Measurements from ENCODE around the gene DGKI.

DGKI gene

GRCh38 chr7:137619181-137619580 is 227.6 kb downstream of the DGKI start:
- Histone ChIP-seq H4K20me1 (ENCODE audit: insufficient read depth, low read length) (no peaks in the 10 kb centered on the region), H3K27ac (ENCODE audit: low read depth, low read length, poor library complexity, severe bottlenecking) (no peak overlapping the region), H3K4me2 (ENCODE audit: low read length) (no peak overlapping the region), H3K36me3 (ENCODE audit: insufficient read depth, low read length) (no peaks in the 10 kb centered on the region), H3K9ac (ENCODE audit: low read length) (no peak overlapping the region), H3K79me2 (ENCODE audit: insufficient read depth, low read length) (no peaks in the 10 kb centered on the region), H3F3A (ENCODE audit: insufficient read depth, low read length) (no peaks in the 10 kb centered on the region), H3K4me1 (ENCODE audit: insufficient read depth, low read length, severe bottlenecking) (no peaks in the 10 kb centered on the region), H3K9me3 (ENCODE audit: low read length) (no peaks in the 10 kb centered on the region), H3K4me3 (ENCODE audit: low read depth, low read length, poor library complexity, severe bottlenecking) (no peak overlapping the region), H3K9me2 (ENCODE audit: low read depth, low read length) (no peaks in the 10 kb centered on the region), H3K27me3 (ENCODE audit: insufficient read depth, low read length) (no peaks in the 10 kb centered on the region), H2AFZ (ENCODE audit: low read length) (no peak overlapping the region)
- no peak for TF ChIP-seq EZH2 (IDR thresholded peaks at IDR 0.05; ENCODE audit: borderline replicate concordance, low read length)
- no peak for TF ChIP-seq CTCF (IDR thresholded peaks at IDR 0.05; ENCODE audit: low read length)

DNA sequence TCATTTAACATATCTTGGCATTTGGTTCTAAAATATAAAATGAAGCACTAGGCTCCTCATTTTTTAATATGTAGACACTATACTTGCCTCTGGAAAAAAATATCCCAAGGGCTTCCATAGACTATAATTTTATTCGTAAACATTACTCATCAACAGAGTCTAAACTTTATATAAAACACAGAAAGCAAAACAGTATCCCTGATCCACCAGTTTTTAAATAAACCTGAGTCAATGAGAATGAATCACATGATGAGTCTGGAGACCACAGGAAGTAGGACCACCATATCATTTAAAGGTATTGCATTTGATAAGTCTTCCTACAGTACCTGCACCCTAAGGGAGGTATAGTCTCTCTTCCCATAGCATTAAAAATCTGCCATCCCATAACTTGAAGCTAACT is 228.0 kb downstream of the DGKI start:
- no peaks in the 10 kb centered on the region for H3F3A ChIP-seq (ENCODE audit: insufficient read depth, low read length)
- no peak overlapping the region for H2AFZ ChIP-seq (ENCODE audit: low read length)
- no peaks in the 10 kb centered on the region for H3K4me1 ChIP-seq (ENCODE audit: insufficient read depth, low read length, severe bottlenecking)
- no peaks in the 10 kb centered on the region for H3K79me2 ChIP-seq (ENCODE audit: insufficient read depth, low read length)
- no peaks in the 10 kb centered on the region for H3K27me3 ChIP-seq (ENCODE audit: insufficient read depth, low read length)
- H3K9me2 ChIP-seq (ENCODE audit: low read depth, low read length), result no peaks in the 10 kb centered on the region
- H3K4me3 ChIP-seq (ENCODE audit: low read depth, low read length, poor library complexity, severe bottlenecking), result no peak overlapping the region
- no peak overlapping the region for H3K27ac ChIP-seq (ENCODE audit: low read depth, low read length, poor library complexity, severe bottlenecking)
- H3K9ac ChIP-seq (ENCODE audit: low read length), result no peak overlapping the region
- H3K9me3 ChIP-seq (ENCODE audit: low read length), result no peaks in the 10 kb centered on the region
- no peaks in the 10 kb centered on the region for H3K36me3 ChIP-seq (ENCODE audit: insufficient read depth, low read length)
- no peaks in the 10 kb centered on the region for H4K20me1 ChIP-seq (ENCODE audit: insufficient read depth, low read length)
- H3K4me2 ChIP-seq (ENCODE audit: low read length), result no peak overlapping the region
- no peak for TF ChIP-seq CTCF (IDR thresholded peaks at IDR 0.05; ENCODE audit: low read length)
- TF ChIP-seq EZH2 (IDR thresholded peaks at IDR 0.05; ENCODE audit: borderline replicate concordance, low read length), result no peak

DNA sequence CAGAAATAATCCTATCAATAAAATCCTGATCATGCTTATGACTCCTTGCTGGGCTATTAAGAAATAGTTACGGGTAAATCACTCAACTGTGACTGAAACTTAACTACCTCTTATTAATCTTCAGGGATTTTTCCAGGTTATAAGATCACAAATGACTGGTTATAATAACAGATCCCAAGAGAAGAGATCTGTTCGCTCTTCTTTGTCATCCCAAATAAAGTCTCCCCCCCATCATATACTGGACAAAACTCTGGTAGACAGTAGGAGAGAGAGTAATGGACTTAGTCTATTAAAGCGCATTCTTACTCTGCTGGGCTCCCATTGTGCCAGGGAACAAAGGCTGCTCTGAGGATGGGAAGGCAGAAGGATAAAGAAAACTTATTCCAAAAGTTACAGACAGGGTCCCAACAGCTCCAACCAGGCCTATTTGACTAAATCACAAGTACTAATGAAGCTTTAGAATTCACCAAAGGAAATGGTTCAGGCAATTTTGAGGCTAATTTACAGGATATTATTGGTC is 233.7 kb downstream of the DGKI start:
- Histone ChIP-seq H3K4me1 (ENCODE audit: insufficient read depth, low read length, severe bottlenecking) (no peaks in the 10 kb centered on the region), H3K79me2 (ENCODE audit: insufficient read depth, low read length) (no peaks in the 10 kb centered on the region), H3K4me2 (ENCODE audit: low read length) (no peak overlapping the region), H3K4me3 (ENCODE audit: low read depth, low read length, poor library complexity, severe bottlenecking) (no peak overlapping the region), H3K27ac (ENCODE audit: low read depth, low read length, poor library complexity, severe bottlenecking) (no peak overlapping the region), H3K36me3 (ENCODE audit: insufficient read depth, low read length) (no peaks in the 10 kb centered on the region), H3K27me3 (ENCODE audit: insufficient read depth, low read length) (no peaks in the 10 kb centered on the region), H4K20me1 (ENCODE audit: insufficient read depth, low read length) (no peaks in the 10 kb centered on the region), H3K9ac (ENCODE audit: low read length) (no peak overlapping the region), H3K9me3 (ENCODE audit: low read length) (no peaks in the 10 kb centered on the region), H3K9me2 (ENCODE audit: low read depth, low read length) (no peaks in the 10 kb centered on the region), H2AFZ (ENCODE audit: low read length) (no peak overlapping the region), H3F3A (ENCODE audit: insufficient read depth, low read length) (no peaks in the 10 kb centered on the region)
- TF ChIP-seq CTCF (IDR thresholded peaks at IDR 0.05; ENCODE audit: low read length) (no peak), EZH2 (IDR thresholded peaks at IDR 0.05; ENCODE audit: borderline replicate concordance, low read length) (no peak)
